ENCODE measurements around the gene ABCC5. TPM values are rescaled to one million over a fixed set of nuclear protein-coding genes. Genes with fewer than 3 reads are reported as not detected.

ABCC5 gene
- total RNA-seq = 13.2 and 23.3 TPM in 2 replicates

- TF ChIP-seq, protein P1, sequence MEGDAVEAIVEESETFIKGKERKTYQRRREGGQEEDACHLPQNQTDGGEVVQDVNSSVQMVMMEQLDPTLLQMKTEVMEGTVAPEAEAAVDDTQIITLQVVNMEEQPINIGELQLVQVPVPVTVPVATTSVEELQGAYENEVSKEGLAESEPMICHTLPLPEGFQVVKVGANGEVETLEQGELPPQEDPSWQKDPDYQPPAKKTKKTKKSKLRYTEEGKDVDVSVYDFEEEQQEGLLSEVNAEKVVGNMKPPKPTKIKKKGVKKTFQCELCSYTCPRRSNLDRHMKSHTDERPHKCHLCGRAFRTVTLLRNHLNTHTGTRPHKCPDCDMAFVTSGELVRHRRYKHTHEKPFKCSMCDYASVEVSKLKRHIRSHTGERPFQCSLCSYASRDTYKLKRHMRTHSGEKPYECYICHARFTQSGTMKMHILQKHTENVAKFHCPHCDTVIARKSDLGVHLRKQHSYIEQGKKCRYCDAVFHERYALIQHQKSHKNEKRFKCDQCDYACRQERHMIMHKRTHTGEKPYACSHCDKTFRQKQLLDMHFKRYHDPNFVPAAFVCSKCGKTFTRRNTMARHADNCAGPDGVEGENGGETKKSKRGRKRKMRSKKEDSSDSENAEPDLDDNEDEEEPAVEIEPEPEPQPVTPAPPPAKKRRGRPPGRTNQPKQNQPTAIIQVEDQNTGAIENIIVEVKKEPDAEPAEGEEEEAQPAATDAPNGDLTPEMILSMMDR (IDR thresholded peaks at IDR 0.05; ENCODE audit: insufficient read depth, low read depth, low read length) = peak; percentile 37
- peak within 1 kb of the TSS; percentile 100 for H3K4me3 ChIP-seq (ENCODE audit: low read depth, low read length)
- peak; percentile 92 for DNase-seq (ENCODE audit: low read depth)
These were observed at the start of gene ABCC5 for GRCh38 chr3:184017672-184018423. Gene ABCC5, minus strand, starts transcription at chr3:184017884. Its CDS starts 3,492 bp downstream, at chr3:184014392.

DNA sequence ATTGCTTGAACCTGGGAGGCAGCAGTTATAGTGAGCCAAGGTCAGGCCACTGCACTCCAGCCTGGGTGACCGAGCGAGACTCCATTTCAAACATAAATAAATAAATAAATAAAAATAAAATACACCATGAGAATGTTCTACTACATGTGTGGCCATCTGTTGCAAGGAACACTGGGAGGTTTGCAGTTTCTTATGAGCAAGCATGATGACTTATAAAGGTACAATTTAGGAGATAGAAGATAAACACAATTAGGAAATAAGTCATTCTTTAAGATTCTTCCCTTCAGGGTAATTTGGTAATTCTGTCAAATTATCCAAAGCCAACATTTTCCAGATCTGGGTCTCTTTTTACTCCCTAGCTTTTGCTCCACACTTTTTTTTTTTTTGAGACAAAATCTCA, 48.5 kb upstream of the ABCC5 start:
- DNase-seq (ENCODE audit: low read depth) = peak; percentile 45
- H3K4me3 ChIP-seq (ENCODE audit: low read depth, low read length) = no peak overlapping the region
- TF ChIP-seq, protein P1 (IDR thresholded peaks at IDR 0.05; ENCODE audit: insufficient read depth, low read depth, low read length) = no peak

- TF ChIP-seq, protein P1 (IDR thresholded peaks at IDR 0.05; ENCODE audit: insufficient read depth, low read depth, low read length) = no peak
- no peak overlapping the region for H3K4me3 ChIP-seq (ENCODE audit: low read depth, low read length)
- DNase-seq (ENCODE audit: low read depth) = no peak
These were observed 45.0 kb upstream of the ABCC5 start for GRCh38 chr3:184062637-184063036.

DNA sequence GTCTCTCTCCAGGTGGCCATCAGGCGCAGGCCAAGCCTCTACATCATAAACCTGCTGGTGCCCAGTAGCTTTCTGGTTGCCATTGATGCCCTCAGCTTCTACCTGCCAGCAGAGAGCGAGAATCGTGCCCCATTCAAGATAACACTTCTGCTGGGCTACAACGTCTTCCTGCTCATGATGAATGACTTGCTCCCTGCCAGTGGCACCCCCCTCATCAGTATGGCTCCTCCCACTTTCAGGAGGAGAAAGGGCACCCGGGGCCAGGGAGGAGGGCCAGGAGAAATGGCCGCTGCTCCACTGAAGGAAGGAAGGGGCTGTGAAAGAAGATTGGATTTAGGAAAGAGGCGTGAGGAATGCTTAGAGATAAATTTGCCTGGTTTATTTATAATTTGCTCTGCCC, 41.7 kb upstream of the ABCC5 start:
- TF ChIP-seq, protein P1 (IDR thresholded peaks at IDR 0.05; ENCODE audit: insufficient read depth, low read depth, low read length) = no peak
- no peak for DNase-seq (ENCODE audit: low read depth)
- H3K4me3 ChIP-seq (ENCODE audit: low read depth, low read length) = no peak overlapping the region

DNA sequence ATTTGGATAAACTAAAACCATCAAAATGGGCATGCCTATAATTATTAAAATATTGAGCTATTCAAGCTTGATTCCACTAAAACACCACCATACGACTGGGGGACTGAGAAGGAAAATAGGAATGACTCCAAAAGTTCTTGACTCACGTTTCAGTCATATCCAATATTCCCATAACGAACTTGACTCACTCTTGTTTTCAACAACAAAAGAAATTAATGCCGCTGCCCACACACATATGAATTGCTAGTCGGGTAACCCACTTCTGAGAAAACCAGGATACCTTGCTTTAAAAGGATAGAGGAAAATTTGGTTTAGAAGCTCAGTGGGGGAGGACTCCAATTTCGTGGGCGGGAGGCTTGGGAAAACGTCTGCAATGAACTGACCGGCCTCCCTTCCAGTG, 40.3 kb upstream of the ABCC5 start:
- DNase-seq (ENCODE audit: low read depth) = peak; percentile 37
- TF ChIP-seq, protein P1 (IDR thresholded peaks at IDR 0.05; ENCODE audit: insufficient read depth, low read depth, low read length) = no peak
- no peak overlapping the region for H3K4me3 ChIP-seq (ENCODE audit: low read depth, low read length)

DNA sequence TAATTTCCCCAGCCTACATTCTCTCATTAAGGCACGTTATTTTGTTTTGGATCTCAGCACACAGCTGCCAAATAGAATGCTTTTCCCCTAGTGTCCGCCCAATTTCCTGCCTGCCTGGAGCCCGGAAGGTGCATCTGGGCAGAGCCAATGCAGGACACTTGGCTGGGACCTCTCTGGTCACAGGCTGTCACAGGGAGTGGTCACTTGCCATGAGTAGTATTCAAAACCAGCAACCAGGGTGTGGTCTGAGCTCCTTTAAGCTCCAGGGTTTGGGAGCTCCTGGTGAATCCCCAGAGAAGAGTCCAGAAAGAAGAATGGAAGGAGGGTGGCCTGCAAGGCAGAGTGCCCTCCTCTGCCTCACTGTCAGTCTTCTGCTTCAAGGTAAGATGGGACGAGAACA, 35.1 kb upstream of the ABCC5 start, which contains the start of gene HTR3C:
Gene HTR3C (plus strand): TSS at position 281 of the 400 bp plus-strand sequence. CDS start 34 bp downstream, at position 315.
- H3K4me3 ChIP-seq (ENCODE audit: low read depth, low read length) = no peak within 1 kb of the TSS
- TF ChIP-seq, protein P1 (IDR thresholded peaks at IDR 0.05; ENCODE audit: insufficient read depth, low read depth, low read length) = no peak
- no peak for DNase-seq (ENCODE audit: low read depth)

Data from fibroblast of villous mesenchyme (primary cell).